ENCODE results near the gene POLG. TPM values are rescaled to one million over a fixed set of nuclear protein-coding genes. Genes with fewer than 3 reads are reported as not detected.

POLG gene
- polyA plus RNA-seq, 1 donor (not counting 4 experiments of a cell fraction or from before 2014, with no cell fraction given): 29.6 TPM

DNA sequence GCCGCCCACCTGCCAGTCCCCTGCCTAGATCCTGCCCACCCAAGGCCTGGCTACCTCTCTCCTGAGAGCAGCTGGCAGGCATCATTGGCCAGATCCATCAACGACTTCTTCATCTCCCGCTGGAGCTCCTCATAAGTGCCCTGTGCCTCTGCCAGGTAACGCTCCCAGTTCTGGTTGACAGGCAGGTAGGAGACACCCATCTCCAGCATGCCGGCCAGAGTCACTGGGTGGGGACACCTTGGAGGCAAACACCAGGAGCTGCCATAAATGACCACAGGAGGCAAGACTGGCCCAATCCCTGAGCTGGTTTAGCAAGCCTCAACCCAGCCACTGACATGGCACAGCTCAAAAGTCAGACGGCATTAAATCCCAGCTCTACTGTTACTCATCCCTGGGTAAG is 7.5 kb downstream of the POLG start:
- dilution Hi-C loops (cut with MboI; ENCODE audit: extremely low pct_ligation_motif_present, low sequenced_read_pairs): no loop called here
- Histone ChIP-seq H3K4me1 (ENCODE audit: control insufficient read depth, extremely low read depth, insufficient read depth, low read length) (peaks cover 13% of the 10 kb centered on the region), H2AFZ (ENCODE audit: control insufficient read depth, low read length) (no peak overlapping the region), H3K79me2 (ENCODE audit: control insufficient read depth, insufficient read depth, low read length) (peaks cover 69% of the 10 kb centered on the region), H3K27me3 (ENCODE audit: control insufficient read depth, extremely low read depth, insufficient read depth, low read length) (no peaks in the 10 kb centered on the region), H3K4me2 (ENCODE audit: control insufficient read depth, extremely low read depth, insufficient read depth, low read depth, low read length) (no peak overlapping the region), H3K27ac (ENCODE audit: control insufficient read depth, insufficient read depth, low read length) (no peak overlapping the region), H3K9me3 (ENCODE audit: control insufficient read depth, low read depth, low read length) (no peaks in the 10 kb centered on the region), H3K4me3 (ENCODE audit: control insufficient read depth in 2 of 3, extremely low read depth in 1 of 3, insufficient read depth in 2 of 3, low read depth in 1 of 3, low read length in 3 of 3) (no peak overlapping the region), H3K9me1 (ENCODE audit: control insufficient read depth, extremely low read depth, insufficient read depth, low read length) (peaks cover 2% of the 10 kb centered on the region), H3K36me3 (ENCODE audit: control insufficient read depth in 2 of 2, extremely low read depth in 1 of 2, insufficient read depth in 2 of 2, low read length in 2 of 2) (peaks cover 69 to 93% of the 10 kb centered on the region in 2 experiments), H4K20me1 (ENCODE audit: control insufficient read depth, extremely low read depth, insufficient read depth, low read length) (peaks cover 39% of the 10 kb centered on the region), H3K9ac (ENCODE audit: control insufficient read depth, extremely low read depth, insufficient read depth, low read length) (no peak overlapping the region)
- TF ChIP-seq, protein P1, sequence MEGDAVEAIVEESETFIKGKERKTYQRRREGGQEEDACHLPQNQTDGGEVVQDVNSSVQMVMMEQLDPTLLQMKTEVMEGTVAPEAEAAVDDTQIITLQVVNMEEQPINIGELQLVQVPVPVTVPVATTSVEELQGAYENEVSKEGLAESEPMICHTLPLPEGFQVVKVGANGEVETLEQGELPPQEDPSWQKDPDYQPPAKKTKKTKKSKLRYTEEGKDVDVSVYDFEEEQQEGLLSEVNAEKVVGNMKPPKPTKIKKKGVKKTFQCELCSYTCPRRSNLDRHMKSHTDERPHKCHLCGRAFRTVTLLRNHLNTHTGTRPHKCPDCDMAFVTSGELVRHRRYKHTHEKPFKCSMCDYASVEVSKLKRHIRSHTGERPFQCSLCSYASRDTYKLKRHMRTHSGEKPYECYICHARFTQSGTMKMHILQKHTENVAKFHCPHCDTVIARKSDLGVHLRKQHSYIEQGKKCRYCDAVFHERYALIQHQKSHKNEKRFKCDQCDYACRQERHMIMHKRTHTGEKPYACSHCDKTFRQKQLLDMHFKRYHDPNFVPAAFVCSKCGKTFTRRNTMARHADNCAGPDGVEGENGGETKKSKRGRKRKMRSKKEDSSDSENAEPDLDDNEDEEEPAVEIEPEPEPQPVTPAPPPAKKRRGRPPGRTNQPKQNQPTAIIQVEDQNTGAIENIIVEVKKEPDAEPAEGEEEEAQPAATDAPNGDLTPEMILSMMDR (optimal IDR thresholded peaks at IDR 0.05 in 1 of 3, IDR thresholded peaks at IDR 0.05 in 1 of 3, conservative IDR thresholded peaks at IDR 0.05 in 1 of 3; ENCODE audit: extremely low read depth in 1 of 3, insufficient read depth in 2 of 3, low read length in 3 of 3): no peak
- no peak for TF ChIP-seq EZH2 (IDR thresholded peaks at IDR 0.05; ENCODE audit: low read length)
- DNase-seq (ENCODE audit: low read depth, low spot score) (no peak), FAIRE-seq (no peak)

DNA sequence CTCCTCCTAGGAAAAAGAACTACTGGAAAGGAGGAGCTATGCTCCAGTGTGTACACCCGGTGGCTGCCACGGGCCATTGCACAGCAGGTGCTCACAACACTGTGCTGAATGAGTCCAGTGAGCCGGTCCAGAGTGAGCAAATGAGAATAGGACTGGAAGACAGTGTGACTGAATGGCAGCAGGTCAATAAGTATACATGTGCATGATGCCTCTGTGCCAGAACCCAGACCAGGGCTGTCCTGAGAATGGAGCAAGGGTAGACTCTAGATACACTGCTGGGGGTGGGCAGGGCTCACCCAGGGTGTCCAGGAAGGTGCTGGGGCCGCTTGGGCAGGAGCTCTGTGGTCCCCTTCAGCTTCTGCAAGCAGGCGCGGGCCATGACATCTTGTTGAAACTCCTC is 8.3 kb downstream of the POLG start:
- H2AFZ ChIP-seq (ENCODE audit: control insufficient read depth, low read length): no peak overlapping the region
- dilution Hi-C loops (cut with MboI; ENCODE audit: extremely low pct_ligation_motif_present, low sequenced_read_pairs): no loop called here
- H3K27ac ChIP-seq (ENCODE audit: control insufficient read depth, insufficient read depth, low read length): no peak overlapping the region
- H4K20me1 ChIP-seq (ENCODE audit: control insufficient read depth, extremely low read depth, insufficient read depth, low read length): peaks cover 35% of the 10 kb centered on the region
- H3K4me2 ChIP-seq (ENCODE audit: control insufficient read depth, extremely low read depth, insufficient read depth, low read depth, low read length): no peak overlapping the region
- no peak for TF ChIP-seq EZH2 (IDR thresholded peaks at IDR 0.05; ENCODE audit: low read length)
- H3K79me2 ChIP-seq (ENCODE audit: control insufficient read depth, insufficient read depth, low read length): peaks cover 65% of the 10 kb centered on the region
- H3K9me3 ChIP-seq (ENCODE audit: control insufficient read depth, low read depth, low read length): no peaks in the 10 kb centered on the region
- H3K27me3 ChIP-seq (ENCODE audit: control insufficient read depth, extremely low read depth, insufficient read depth, low read length): no peaks in the 10 kb centered on the region
- H3K9me1 ChIP-seq (ENCODE audit: control insufficient read depth, extremely low read depth, insufficient read depth, low read length): peaks cover 2% of the 10 kb centered on the region
- no peak overlapping the region for H3K9ac ChIP-seq (ENCODE audit: control insufficient read depth, extremely low read depth, insufficient read depth, low read length)
- no peak for FAIRE-seq
- peaks cover 70 to 93% of the 10 kb centered on the region in 2 experiments for H3K36me3 ChIP-seq (ENCODE audit: control insufficient read depth in 2 of 2, extremely low read depth in 1 of 2, insufficient read depth in 2 of 2, low read length in 2 of 2)
- DNase-seq (ENCODE audit: low read depth, low spot score): no peak
- no peak overlapping the region for H3K4me3 ChIP-seq (ENCODE audit: control insufficient read depth in 2 of 3, extremely low read depth in 1 of 3, insufficient read depth in 2 of 3, low read depth in 1 of 3, low read length in 3 of 3)
- peaks cover 5% of the 10 kb centered on the region for H3K4me1 ChIP-seq (ENCODE audit: control insufficient read depth, extremely low read depth, insufficient read depth, low read length)
